GM18499 (cell line): ENCODE data around the gene CYTH2.
A peak's percentile ranks its signal among the peaks of the same experiment; 100 is the strongest.

Experiments used
- ATAC-seq: cut with Tn5 transposase; IDR thresholded peaks from one replicate; pipeline ENCODE4 v1.9.1; 2021; ENCODE audit warnings: moderate number of reproducible peaks; ENCODE audit not compliant: insufficient read depth, unreplicated experiment

The CYTH2 gene

DNA sequence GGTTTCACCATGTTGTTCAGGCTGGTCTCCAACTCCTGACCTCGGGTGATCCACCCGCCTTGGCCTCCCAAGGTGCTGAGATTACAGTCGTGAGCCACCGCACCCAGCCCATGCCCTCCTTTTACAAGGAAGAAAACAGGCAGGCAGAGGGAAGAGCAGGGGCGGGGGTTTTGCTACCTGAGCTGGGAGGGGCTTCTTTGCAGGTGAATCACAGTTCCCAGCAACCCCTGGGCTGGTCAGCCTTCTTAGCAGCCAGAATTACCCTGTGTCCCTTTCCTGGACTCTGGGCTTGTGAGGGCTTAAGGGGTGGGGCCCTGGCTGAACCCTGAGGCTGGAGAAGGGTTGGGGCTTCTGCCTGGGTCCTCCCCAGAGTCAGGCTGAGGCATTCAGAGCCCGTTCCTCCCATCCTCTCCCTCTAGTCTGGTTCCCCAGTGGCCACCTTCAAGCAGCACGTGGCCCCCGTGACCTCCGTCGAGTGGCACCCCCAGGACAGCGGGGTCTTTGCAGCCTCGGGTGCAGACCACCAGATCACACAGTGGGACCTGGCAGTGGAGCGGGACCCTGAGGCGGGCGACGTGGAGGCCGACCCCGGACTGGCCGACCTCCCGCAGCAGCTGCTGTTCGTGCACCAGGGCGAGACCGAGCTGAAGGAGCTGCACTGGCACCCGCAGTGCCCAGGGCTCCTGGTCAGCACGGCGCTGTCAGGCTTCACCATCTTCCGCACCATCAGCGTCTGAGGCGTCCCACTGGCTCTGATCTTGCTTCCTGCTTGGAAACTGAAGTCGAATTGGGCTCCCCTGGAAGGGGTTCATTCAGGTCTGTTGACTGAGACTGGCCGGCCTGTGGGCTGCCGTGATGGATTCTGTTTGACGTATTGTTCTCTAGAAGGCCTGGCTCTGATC, 16.6 kb upstream of the CYTH2 start:
- no peak for ATAC-seq

DNA sequence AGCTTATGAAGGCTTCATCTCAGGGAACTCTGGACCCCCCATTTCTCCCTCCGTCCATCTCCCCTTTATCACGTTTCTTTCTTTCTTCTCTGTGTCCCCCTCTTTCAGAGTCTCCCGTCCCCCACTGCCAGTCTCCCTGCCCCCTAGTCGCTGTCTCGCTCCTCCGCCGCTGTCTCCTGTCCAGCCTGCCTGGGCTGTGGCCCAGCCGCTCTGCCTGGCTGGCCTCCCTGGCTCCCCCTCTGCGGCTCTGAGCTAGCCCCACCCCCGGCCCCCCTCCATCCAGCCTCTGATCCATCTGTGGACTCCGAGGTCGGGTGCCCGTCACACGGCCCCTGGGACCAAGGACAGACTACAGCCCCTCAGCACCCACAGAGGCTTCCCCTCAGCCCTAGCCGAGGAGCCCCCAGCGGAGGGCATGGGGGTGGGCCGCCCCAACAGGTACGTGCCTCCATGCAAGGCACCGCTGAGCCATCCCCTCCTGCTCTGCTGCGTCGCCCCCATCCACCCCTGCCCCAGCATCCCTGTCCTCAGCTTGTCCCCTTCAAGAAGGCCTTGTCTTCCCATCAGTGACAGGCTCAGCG, 14.9 kb upstream of the CYTH2 start:
- ATAC-seq, result no peak

DNA sequence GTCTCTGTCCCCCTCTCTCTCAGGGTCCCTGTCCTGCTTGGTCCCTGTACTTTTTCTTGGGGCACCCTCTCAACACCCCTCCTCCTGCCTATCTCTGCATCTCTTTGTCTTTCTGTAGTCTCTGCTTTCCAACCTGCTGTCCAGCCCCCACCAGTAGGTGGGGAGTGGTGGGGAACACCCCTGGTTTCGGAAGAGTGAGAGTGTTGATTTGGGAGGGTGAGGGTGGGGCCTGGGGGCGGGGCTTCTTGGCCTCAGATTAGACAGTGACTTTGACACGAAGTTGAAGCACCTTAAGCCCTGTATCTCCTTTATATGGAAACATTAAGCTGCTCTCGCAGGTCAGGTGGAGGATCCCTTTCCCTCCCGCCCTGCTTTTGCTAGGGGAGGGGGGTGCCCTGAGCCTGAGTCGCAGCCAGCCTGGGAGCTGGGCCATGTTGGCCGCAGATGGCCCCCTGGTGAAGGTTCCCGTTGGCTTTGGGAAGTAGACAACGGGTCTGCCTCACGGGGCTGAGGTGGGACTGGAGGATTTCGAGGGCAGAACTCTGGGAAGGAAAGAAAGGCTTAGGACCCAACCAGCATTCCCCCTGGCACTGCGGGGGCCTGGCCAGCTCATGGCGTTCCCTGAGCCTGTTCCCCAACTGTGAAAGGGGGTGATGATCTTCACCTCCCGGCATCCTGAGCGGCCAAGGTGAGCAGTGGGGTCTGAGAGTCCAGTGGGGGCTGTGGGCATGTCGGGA, 13.8 kb upstream of the CYTH2 start, which contains the start of gene KCNJ14:
TSS of gene KCNJ14 (plus strand) at position 404 of the 737 bp plus-strand sequence. CDS start 6,151 bp downstream, outside the sequence.
- ATAC-seq, result no peak

DNA sequence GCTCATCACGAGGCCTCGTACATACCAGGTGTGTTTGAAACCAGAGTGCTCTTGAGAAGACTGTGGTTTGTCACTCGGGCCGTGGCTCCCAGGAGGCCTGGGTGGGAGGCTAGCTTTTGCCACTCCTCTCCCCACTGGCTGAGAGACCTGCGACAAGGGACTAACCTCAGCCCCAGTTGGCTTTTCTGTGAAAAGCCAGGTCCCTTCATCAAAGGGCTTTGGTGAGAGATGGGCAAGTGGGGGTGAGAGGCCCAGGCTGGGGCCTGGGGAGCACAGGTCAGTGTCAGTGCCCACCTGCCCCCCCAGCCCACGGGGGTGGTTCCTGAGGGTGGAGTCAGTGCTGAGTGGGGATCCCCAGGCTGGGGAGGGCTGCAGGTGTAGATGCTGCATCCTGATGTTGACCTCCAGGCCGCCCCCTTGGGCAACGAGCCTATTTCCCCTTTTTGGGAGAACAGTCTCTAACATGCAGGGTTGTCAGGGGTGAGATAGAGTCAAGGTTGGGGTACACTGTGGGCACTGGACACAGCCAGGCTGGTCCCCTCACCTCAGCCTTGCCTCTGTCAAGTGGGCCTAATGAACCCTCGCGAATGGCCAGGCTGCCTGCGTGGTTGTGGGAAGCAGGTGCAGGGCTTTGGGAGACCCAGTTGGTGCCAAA, 13.1 kb upstream of the CYTH2 start:
- ATAC-seq, result no peak

DNA sequence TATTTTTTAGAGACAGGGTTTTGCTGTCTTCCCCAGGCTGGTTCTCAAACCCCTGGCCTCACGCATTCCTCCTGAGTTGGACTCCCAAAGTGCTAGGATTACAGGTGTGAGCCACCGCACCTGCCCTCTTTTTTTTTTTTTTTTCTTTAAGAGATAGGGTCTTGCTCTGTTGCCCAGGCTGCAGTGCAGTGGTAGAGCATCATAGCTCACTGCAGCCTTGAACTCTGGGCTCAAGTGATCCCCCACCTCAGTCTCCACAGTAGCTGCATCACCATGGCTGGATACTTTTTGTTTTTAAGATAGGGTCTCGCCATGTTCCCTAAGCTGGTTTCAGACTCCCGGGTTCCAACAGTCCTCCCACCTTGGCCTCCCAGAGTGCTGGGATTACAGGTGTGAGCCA, 12.3 kb upstream of the CYTH2 start:
- ATAC-seq, result no peak

DNA sequence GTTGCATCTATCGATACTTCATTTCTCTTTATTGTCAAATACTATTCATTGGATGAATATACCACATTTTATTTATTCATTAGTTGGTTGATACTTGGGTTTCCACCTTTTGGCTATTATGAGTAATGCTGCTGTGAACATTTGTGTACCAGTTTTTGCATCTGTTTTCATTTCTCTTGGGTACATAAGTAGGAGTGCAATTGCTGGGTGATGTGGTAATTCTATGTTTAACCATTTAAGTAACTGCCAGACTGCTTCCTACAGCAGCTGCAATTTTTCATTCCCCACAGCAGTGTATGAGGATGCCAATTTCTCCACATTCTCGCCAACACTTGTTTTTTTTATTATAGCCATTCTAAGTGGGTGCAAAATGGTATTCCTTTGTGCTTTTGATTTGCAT, 11.2 kb upstream of the CYTH2 start:
- ATAC-seq, result no peak

DNA sequence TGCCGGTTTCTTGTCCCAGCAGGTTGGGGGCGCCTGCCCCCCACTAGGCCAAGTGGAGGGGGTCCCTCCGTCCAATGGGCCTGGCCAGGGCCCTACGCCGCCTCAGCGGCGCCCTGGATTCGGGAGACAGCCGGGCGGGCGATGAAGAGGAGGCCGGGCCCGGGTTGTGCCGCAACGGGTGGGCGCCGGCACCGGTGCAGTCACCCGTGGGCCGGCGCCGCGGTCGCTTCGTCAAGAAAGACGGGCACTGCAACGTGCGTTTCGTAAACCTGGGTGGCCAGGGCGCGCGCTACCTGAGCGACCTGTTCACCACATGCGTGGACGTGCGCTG, 7.6 kb upstream of the CYTH2 start:
- ATAC-seq, result no peak

DNA sequence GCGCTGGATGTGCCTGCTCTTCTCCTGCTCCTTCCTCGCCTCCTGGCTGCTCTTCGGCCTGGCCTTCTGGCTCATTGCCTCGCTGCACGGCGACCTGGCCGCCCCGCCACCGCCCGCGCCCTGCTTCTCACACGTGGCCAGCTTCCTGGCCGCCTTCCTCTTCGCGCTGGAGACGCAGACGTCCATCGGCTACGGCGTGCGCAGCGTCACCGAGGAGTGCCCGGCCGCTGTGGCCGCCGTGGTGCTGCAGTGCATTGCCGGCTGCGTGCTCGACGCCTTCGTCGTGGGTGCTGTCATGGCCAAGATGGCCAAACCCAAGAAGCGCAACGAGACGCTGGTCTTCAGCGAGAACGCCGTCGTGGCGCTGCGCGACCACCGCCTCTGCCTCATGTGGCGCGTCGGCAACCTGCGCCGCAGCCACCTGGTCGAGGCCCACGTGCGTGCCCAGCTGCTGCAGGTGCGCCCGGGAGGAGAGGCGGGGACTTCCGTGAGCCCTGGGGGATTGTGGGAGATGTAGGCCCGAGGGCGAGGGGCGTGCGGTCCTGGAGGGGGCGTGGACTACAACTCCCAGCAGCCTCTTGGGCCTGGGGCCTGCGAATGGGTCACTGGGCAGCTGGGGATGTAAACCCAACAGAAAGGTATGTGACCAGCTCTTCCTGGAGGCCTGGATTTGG, 7.0 kb upstream of the CYTH2 start:
- no peak for ATAC-seq

DNA sequence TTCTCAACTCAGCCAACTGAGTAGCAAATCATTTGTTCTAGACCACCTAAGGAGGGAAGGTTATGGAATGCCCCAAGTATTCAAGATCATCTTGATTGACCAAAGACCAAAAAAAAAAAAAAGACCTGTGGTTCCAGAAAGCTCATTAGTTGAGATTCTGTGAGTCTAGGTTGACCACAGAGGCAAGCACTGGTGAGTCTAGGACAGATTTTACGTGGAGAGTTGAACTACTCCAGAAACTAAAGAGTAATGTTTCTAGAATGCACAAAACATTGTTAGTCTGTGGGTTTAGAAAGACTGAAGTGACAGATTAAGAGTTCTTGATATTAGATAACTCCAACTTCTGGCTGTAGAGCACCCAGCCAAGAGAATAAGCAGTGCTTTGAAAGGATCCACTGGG, 4.0 kb upstream of the CYTH2 start:
- ATAC-seq, result no peak

DNA sequence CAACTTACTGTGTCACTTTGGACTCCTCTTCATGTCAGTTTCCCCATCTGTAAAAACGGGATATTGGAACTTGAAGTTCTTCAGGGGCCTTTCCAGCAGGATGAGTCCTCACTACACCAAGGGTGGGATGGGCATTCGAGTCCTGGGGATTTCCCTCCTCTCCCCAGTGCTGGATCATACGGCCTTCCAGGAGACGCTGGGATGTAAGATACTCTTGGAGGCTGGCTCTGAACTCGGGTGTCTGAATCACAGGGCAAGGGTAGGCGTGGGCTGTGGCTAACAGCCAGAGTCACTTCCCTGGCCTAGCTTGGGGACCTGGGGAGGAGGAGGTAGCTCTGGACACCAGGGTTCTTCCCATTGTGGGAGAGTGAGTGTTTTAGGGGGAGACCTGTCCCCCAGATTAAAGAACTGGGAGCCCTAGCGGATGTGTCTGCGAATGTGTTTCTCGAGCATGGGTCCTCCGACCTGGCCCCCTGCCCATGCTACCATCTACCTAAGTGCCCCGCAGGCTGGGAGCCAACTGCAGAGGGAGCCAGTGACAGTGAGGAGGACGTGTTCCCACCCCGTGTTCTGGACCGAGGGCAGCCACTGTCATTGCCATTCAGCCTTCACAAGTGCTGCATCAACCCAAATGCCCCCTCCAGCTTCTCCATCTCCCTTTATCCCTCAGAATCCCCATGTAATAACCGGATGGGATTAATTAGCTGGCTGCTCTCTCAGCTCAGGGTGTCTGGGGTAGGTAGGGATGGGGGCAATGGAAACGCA, 2.4 kb upstream of the CYTH2 start:
- no peak for ATAC-seq

DNA sequence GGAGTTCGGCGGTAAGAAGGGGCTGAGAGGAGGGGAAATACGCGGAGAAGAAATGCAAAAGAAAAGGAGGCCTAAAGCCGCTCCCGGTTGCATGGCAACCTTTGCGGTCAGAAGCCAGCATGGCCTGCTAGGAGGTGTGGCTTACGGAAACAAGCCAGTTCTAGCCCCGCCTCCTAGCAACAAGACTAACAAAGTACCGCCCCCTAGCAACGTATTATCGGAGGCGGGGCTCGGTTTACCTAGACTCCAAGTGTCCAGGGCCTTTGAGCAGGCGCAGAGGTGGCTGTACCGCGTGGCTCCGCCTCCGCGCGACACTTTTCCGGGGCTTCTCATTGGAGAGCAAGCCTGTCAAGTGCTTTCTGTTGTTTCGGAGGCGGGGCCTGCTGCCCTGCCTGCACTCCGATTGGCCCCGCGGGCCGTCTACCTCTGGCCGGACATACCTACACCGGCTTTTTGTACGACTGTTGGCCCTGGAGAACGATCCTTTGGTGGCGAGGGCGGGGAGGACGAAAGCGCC, 339 bp upstream of the CYTH2 start:
- peak; percentile 88 for ATAC-seq

DNA sequence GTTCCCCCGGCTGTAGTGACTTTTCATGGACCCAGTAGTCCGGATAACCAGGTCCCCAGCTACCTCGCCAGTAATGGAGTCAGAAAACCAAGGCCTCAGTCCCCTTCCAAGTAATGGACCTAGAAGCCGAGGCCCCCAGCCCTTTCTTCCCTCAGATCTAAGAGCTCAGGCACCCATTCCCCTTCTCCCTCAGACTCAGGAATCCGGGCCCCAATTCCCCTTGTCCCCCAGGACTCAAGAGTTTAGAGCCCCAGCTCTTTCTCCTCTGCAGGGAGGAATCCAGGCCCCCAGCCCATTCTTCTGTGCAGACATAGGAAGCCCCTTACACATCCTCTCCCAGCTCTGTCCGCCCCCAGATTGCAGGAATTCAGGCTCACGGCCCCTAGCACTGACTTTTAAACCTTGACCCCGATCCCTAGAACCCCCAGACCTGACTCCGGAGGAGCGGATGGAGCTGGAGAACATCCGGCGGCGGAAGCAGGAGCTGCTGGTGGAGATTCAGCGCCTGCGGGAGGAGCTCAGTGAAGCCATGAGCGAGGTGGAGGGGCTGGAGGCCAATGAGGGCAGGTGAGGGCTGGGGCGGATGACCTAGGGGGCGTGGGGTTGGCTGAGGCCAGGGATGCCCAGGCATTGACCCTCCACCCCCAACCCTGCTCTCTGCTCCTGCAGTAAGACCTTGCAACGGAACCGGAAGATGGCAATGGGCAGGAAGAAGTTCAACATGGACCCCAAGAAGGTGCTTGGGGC, 938 bp downstream of the CYTH2 start:
- no peak for ATAC-seq

DNA sequence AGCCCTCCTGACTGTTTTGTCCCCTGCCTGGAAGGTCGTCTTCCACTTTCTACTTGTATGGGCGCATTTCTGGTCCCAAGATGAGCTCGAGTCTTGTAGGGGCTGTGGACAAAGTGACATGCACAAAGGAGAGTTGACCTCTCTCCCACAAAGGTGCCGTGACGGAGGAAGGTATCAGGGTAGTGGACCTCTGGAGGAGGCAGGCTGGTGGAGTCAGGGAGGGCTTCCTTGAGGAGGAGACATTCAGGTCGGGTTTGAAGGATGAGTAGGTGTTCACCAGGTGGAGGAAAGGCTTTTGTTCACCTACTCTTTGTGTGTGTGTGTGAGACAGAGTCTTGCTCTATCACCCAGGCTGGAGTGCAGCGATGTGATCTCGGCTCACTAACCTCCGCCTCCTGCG, 1.7 kb downstream of the CYTH2 start:
- ATAC-seq, result no peak

DNA sequence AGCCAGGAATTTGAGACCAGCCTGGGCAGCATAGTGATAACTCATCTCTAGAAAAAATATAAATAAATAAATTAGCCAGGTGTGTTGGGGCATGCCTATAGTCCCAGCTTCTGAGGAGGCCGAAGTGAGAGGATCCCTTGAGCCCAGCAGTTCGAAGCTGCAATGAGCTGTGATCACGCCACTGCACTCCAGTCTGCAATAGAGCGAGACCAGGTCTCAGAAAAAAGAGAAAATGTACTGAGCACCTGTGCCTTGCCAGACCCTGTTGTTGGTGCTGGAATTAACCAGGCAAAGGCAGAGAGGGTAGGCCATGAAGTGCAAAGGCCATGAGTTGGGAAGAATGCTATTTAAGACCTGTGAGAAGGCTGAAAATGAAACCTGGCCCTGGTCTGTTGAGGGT, 2.7 kb downstream of the CYTH2 start:
- ATAC-seq, result no peak

DNA sequence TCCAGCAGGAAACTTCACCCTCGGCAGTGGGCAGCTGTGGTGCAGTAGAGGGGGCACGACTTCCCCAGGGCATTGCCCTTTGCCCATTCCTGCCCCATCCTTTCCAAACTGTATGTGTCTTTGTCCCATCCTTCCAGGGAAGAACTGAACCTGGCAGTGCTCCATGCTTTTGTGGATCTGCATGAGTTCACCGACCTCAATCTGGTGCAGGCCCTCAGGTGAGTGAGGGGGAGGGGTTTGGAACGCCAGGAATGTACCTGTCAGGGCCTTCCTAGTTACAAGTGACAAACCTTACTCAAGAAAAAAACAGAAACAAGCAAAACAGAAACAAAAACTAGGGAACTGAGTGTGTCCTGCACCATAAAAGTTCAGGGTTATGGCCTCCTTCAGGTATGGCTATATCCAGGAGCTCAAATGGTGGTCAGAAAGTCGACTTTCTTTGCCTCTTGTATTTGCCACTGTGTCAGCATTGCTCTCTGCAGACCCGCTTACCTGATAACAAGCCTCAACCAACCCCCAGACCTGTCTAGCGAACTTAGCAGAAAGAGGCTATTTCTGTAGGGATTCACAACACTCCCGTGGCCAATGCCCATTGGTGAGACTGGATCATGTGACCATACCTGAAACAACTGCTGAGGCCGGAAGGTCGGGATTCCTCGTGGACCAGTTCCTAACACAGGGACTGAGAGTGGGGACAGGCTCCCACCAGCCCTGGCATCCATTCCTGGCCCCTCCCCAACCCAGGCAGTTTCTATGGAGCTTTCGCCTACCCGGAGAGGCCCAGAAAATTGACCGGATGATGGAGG, 4.2 kb downstream of the CYTH2 start:
- no peak for ATAC-seq

DNA sequence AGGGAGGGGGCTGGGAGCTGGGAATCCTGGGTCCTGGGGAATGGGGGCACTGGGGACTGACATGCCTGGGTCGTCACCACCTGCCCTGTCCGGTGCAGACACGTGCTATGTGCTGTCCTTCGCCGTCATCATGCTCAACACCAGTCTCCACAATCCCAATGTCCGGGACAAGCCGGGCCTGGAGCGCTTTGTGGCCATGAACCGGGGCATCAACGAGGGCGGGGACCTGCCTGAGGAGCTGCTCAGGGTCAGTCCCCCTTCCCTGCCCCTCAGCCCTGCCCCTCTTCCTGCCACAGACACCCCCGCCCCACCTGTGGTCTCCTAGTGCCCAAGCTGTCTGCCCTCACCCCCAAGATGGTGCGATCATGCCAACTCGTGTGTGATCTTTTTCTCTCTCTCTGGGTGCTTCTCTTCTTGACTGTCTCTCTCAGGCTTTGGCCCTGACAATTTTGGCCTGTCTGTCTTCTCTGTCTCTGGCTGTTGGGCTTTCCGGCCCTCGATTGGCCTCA, 5.0 kb downstream of the CYTH2 start:
- ATAC-seq, result no peak

DNA sequence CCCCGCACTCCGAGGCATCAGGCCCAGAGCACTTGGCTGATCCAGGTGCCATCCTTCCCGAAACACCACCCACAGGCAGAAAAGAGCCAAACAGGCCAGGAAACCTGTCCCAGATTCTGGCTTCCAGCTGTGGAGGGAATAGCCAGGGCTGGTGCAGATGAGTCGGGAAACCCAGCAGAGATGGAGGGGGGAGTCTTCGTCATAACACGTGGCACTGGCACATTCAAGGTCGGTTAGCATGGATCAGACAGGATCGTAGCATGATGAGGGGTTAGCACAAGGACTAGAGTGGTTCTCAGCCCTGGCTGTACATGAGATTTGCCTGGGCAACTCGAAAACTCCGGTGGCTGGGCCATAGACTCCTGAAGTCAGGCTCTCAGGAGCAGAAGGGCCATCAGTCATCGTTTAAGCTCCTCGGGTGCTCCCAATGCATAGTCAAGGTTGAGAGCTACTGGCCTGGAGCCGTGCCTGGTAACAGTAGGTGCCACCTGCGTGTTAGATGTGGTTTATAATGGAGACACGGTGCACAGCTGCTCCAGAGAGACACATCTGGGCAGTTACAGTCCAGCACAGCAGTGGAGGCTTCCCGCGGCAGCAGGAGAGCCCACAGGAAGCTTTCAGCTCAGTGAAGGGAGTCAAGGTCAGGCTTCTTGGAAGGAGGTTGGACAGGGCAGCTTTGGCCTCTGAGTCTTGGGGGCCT, 6.3 kb downstream of the CYTH2 start:
- no peak for ATAC-seq
